Measurements from ENCODE around the gene MSGN1.

Gene MSGN1

DNA sequence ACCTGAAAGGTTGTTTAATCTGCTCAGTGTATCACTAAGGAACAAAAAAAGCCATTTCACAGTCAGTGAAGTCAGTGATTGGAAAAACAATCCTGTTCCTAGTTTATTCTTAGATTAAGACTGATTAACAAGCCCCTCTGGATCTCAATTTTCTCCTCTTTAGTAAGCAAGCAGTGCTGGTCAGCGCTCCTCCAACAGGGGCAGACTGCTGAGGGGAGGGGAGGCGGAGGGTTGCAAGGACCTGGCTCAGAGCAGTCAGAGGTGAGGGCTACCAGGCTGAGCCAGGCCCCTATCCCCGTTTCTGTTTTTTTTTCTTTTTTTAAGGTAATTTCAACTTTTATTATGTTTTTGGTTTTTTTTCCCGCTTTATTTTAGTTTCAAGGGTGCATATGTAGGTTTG is 37.5 kb downstream of the MSGN1 start:
- no peaks in the 10 kb centered on the region for H3K9me3 ChIP-seq (ENCODE audit: insufficient read depth, low read length)
- 0 out of 2 replicates have a peak, but pooled peaks cover 3% of the 10 kb centered on the region for H3K4me1 ChIP-seq (ENCODE audit: low read length)
- H3K36me3 ChIP-seq (replicated peaks; ENCODE audit: low read depth, low read length): no peaks in the 10 kb centered on the region
- no peak overlapping the region for H3K4me3 ChIP-seq (ENCODE audit: low read length)
- H3K27me3 ChIP-seq (ENCODE audit: low read depth, low read length): peaks cover 24% of the 10 kb centered on the region
- H3K9ac ChIP-seq (ENCODE audit: low read length): no peak overlapping the region
- H3K27ac ChIP-seq (ENCODE audit: low read length): no peak overlapping the region
- H3K4me2 ChIP-seq (ENCODE audit: low read length): no peak overlapping the region
- no peaks in the 10 kb centered on the region for H4K20me1 ChIP-seq (ENCODE audit: insufficient read depth, low read length)
- no peaks in the 10 kb centered on the region for H3K79me2 ChIP-seq (ENCODE audit: low read length)
- no peak overlapping the region for H2AFZ ChIP-seq (ENCODE audit: low read depth, low read length)
- no peak for TF ChIP-seq EZH2phosphoT487 (IDR thresholded peaks at IDR 0.05; ENCODE audit: low read depth)
- TF ChIP-seq, protein P1, sequence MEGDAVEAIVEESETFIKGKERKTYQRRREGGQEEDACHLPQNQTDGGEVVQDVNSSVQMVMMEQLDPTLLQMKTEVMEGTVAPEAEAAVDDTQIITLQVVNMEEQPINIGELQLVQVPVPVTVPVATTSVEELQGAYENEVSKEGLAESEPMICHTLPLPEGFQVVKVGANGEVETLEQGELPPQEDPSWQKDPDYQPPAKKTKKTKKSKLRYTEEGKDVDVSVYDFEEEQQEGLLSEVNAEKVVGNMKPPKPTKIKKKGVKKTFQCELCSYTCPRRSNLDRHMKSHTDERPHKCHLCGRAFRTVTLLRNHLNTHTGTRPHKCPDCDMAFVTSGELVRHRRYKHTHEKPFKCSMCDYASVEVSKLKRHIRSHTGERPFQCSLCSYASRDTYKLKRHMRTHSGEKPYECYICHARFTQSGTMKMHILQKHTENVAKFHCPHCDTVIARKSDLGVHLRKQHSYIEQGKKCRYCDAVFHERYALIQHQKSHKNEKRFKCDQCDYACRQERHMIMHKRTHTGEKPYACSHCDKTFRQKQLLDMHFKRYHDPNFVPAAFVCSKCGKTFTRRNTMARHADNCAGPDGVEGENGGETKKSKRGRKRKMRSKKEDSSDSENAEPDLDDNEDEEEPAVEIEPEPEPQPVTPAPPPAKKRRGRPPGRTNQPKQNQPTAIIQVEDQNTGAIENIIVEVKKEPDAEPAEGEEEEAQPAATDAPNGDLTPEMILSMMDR (IDR thresholded peaks at IDR 0.05; ENCODE audit: low read depth, low read length): no peak

DNA sequence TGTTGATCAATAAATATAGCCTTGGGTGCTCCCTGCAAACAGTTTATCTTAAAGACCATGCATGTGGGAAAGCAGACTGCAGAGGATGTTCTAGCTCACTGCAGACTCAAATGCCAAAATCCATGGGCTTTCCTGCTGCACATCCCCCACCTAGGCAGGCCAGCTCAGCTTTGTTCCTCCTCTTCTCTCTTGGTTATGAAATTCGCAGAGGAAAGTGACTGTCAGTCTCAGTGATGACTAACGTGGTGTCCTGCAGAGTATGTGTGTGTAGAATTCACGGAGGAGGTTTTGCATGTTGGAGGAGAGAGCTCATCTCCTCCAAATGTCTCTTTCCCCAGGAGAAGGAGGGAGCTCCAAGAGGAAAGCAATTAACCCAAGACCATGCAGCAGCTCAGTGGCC is 40.8 kb downstream of the MSGN1 start:
- no peak overlapping the region for H3K4me2 ChIP-seq (ENCODE audit: low read length)
- no peaks in the 10 kb centered on the region for H4K20me1 ChIP-seq (ENCODE audit: insufficient read depth, low read length)
- H3K27ac ChIP-seq (ENCODE audit: low read length): no peak overlapping the region
- H3K36me3 ChIP-seq (replicated peaks; ENCODE audit: low read depth, low read length): no peaks in the 10 kb centered on the region
- H3K4me1 ChIP-seq (ENCODE audit: low read length): no peaks in the 10 kb centered on the region
- TF ChIP-seq, protein P1 (IDR thresholded peaks at IDR 0.05; ENCODE audit: low read depth, low read length): no peak
- no peak for TF ChIP-seq EZH2phosphoT487 (IDR thresholded peaks at IDR 0.05; ENCODE audit: low read depth)
- H3K9ac ChIP-seq (ENCODE audit: low read length): no peak overlapping the region
- H3K27me3 ChIP-seq (ENCODE audit: low read depth, low read length): peaks cover 27% of the 10 kb centered on the region
- no peaks in the 10 kb centered on the region for H3K79me2 ChIP-seq (ENCODE audit: low read length)
- H3K4me3 ChIP-seq (ENCODE audit: low read length): no peak overlapping the region
- no peaks in the 10 kb centered on the region for H3K9me3 ChIP-seq (ENCODE audit: insufficient read depth, low read length)
- no peak overlapping the region for H2AFZ ChIP-seq (ENCODE audit: low read depth, low read length)

DNA sequence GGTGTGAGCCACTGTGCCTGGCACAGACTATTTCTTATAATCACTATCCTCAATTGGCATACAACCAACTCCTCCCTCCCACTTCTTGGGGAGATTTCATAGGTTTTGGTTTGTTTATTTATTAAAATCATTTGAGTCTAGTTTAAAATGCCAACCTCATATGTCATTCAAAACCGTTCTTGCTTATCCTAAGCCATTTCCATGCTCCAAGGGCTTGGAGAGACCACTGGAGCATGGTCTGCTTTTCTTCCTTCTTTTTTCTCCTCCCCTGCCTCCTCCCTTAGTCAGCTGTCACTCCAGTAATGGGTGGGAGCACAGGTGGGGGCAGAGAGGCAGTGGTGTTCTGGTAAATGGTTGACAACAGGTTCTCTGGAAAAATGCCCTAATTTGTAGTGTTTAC is 41.8 kb downstream of the MSGN1 start:
- no peak overlapping the region for H3K4me2 ChIP-seq (ENCODE audit: low read length)
- no peaks in the 10 kb centered on the region for H3K36me3 ChIP-seq (replicated peaks; ENCODE audit: low read depth, low read length)
- no peaks in the 10 kb centered on the region for H3K79me2 ChIP-seq (ENCODE audit: low read length)
- peaks cover 6% of the 10 kb centered on the region for H3K4me1 ChIP-seq (ENCODE audit: low read length)
- H3K4me3 ChIP-seq (ENCODE audit: low read length): no peak overlapping the region
- H3K27ac ChIP-seq (ENCODE audit: low read length): no peak overlapping the region
- H3K9ac ChIP-seq (ENCODE audit: low read length): no peak overlapping the region
- H4K20me1 ChIP-seq (ENCODE audit: insufficient read depth, low read length): no peaks in the 10 kb centered on the region
- TF ChIP-seq EZH2phosphoT487 (IDR thresholded peaks at IDR 0.05; ENCODE audit: low read depth): no peak
- TF ChIP-seq, protein P1 (IDR thresholded peaks at IDR 0.05; ENCODE audit: low read depth, low read length): no peak
- H2AFZ ChIP-seq (ENCODE audit: low read depth, low read length): no peak overlapping the region
- H3K9me3 ChIP-seq (ENCODE audit: insufficient read depth, low read length): no peaks in the 10 kb centered on the region
- peaks cover 27% of the 10 kb centered on the region for H3K27me3 ChIP-seq (ENCODE audit: low read depth, low read length)

DNA sequence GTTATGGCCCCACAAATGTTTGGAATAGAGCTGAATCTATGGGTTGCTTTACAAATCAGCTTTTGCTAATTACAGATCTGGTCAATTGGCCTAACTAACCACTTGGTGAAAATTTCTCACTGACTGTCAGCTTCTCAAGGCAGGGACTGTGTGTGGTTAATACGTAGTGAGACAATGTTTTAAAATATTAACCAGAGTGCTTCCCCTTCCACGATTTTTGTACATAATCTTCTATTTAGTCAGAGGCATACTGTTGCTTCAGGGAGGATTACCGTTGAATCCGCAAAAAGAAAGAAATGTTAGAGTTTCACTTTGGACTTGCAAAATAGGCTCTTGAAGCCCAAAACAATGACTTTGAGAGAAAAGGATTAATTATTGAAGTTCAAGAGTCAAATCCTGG is 47.3 kb downstream of the MSGN1 start:
- no peak overlapping the region for H3K27ac ChIP-seq (ENCODE audit: low read length)
- 0 out of 2 replicates have a peak, but pooled peaks cover 3% of the 10 kb centered on the region for H3K27me3 ChIP-seq (ENCODE audit: low read depth, low read length)
- H3K9me3 ChIP-seq (ENCODE audit: insufficient read depth, low read length): no peaks in the 10 kb centered on the region
- peaks cover 6% of the 10 kb centered on the region for H3K4me1 ChIP-seq (ENCODE audit: low read length)
- no peaks in the 10 kb centered on the region for H3K79me2 ChIP-seq (ENCODE audit: low read length)
- H3K9ac ChIP-seq (ENCODE audit: low read length): no peak overlapping the region
- H4K20me1 ChIP-seq (ENCODE audit: insufficient read depth, low read length): no peaks in the 10 kb centered on the region
- no peak overlapping the region for H3K4me3 ChIP-seq (ENCODE audit: low read length)
- TF ChIP-seq EZH2phosphoT487 (IDR thresholded peaks at IDR 0.05; ENCODE audit: low read depth): no peak
- TF ChIP-seq, protein P1 (IDR thresholded peaks at IDR 0.05; ENCODE audit: low read depth, low read length): no peak
- H3K36me3 ChIP-seq (replicated peaks; ENCODE audit: low read depth, low read length): no peaks in the 10 kb centered on the region
- no peak overlapping the region for H3K4me2 ChIP-seq (ENCODE audit: low read length)
- no peak overlapping the region for H2AFZ ChIP-seq (ENCODE audit: low read depth, low read length)
